Fibroblast of pulmonary artery (primary cell): Measurements from ENCODE around the gene PPP2R5C.
A peak's percentile ranks its signal among the peaks of the same experiment; 100 is the strongest.

Source experiments
- DNase-seq: peaks from one replicate; pipeline ENCODE4 v3.0.0-alpha.2; 2010; ENCODE audit warnings: low read depth
- H3K4me3 ChIP-seq: replicated peaks from 2 replicates; pipeline ENCODE4 v1.5.1; 2011; ENCODE audit warnings: low read depth, mild to moderate bottlenecking, control low read depth, low read length, moderate library complexity
- CTCF ChIP-seq: IDR thresholded peaks from 2 replicates; pipeline ENCODE4 v1.5.1; 2011; ENCODE audit warnings: mild to moderate bottlenecking, control low read depth, low read length, inconsistent platforms; ENCODE audit errors: missing control alignments

The PPP2R5C gene

DNA sequence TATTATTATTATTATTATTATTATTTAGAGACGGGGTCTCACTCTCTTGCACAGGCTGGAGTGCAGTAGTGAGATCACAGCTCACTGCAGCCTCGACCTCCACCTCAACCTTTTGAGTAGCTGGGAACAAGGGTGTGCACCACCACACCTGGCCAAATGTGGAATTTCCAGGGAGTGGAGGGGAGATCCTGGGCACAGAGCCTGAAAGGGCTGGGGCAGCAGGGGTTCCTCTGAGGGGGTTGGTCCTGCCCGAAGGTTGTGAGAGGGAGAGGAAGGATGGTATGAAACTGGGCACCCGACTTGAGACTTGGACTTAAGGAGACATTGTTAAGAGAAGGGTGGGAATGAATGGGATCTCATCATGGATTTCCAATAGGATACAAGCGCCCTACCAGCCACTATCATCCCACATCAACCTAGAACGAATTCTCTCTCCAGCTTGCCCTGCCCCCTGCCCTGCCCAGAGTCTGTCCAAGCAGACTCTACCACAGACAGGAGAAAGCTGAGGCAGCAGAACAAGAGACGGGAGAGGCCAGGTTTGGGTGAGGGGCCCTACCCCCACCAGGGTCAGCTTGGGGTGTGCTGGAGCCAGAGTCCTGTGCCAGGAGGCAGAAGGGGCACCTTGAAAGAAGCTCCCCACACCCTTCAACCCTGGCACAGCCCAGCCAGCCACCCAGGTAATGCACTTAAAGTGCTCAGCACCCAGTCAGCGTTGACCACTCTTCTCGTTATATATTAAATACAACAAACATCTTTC is 200.4 kb downstream of the PPP2R5C start:
- no peak for DNase-seq
- TF ChIP-seq CTCF, result no peak
- H3K4me3 ChIP-seq, result no peak overlapping the region

DNA sequence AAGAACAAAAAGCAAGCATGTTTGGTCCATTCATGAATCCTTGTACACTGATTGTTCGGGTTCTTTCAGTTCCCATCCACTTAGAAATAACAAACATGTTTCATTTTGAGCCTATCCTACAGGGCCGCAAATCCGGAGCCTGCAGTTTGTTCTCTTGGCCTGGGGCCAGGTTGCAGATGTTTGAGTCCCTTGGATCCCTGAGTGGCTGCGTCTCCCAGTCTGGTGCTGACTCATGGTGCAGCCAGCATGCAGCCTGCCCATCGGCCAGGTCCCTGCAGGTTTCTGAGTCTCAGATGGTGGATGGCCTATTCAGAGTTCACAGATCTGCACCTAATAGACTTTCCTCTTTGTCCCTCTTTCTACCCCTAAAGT is 201.0 kb downstream of the PPP2R5C start:
- no peak for TF ChIP-seq CTCF
- H3K4me3 ChIP-seq, result no peak overlapping the region
- peak; percentile 87 for DNase-seq

DNA sequence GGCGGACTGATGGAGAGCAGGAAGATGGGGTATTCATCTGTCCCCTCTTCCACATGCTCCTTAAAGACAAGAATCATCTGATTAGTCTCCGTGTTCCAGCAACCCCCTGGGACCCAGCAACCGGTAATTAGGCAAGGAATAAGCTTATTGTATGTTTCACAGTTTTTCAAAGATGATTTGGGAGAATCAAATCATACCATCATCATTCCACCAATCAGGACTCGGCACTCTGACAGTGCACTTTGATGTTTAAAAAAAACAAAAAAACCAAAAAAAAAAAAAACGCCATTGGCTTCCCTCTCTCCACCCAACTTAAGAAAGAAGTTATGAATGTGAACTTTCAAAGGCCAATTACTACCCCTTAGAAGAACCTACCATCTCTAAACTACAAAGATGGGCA is 201.5 kb downstream of the PPP2R5C start:
- no peak overlapping the region for H3K4me3 ChIP-seq
- DNase-seq, result no peak
- no peak for TF ChIP-seq CTCF

GRCh38 chr14:101963656-101964296 is 202.3 kb downstream of the PPP2R5C start:
- no peak for TF ChIP-seq CTCF
- DNase-seq, result no peak
- H3K4me3 ChIP-seq, result no peak overlapping the region

GRCh38 chr14:101964297-101965180 is 203.0 kb downstream of the PPP2R5C start, which contains the start of gene DYNC1H1:
Gene DYNC1H1 (plus strand): TSS chr14:101964573. CDS start chr14:101964692, 119 bp downstream.
- DNase-seq, result peak; percentile 98
- TF ChIP-seq CTCF, result no peak

DNA sequence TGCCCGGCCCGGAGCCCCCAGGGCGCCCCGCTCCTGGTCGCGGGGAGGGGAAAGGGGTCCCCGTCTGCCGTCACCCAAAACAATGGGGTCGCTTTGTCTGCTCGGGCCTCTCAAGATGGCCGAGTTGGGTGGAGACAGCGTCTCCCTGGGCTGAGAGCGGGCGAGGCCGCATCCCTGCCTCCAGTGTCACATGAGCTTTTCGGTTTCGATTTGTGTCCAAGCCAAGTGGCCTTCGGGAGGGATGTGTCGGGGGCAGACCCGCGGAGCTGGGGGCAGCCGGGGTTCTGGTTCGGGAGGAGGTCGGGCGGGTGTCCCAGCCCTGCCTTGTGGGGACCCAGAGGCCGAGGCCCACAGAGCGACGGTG is 203.7 kb downstream of the PPP2R5C start:
- TF ChIP-seq CTCF, result no peak
- peak overlapping the region; percentile 92 for H3K4me3 ChIP-seq
- DNase-seq, result peak; percentile 61

More at GRCh38 chr14:101964297-101965180, 203.0 kb downstream of the PPP2R5C start, which contains the start of gene DYNC1H1:
- peak within 1 kb of the TSS; percentile 92 for H3K4me3 ChIP-seq
